GM12878 (cell line): ENCODE results near the gene PAX5. TPM values are rescaled to one million over a fixed set of nuclear protein-coding genes. Genes with fewer than 3 reads are reported as not detected.
A peak's percentile ranks its signal among the peaks of the same experiment; 100 is the strongest.

Experiments used
- ATAC-seq: fragments of 200-7000 bp; cut with Tn5 transposase; 3 replicates; pipeline ENCODE4 v1.9.1; 2020; ENCODE audit warnings: mild to moderate bottlenecking, moderate library complexity
- BruUV-seq: library from RNA; stranded (reverse); fragments of 400-500 nt; replicated peaks from 2 replicates; lab custom pipeline; 2021; lab: Mats Ljungman, UMichigan
- CTCF ChIA-PET: fragments of 300-600 bp; sonication (Branson Sonifier 250); formaldehyde crosslinking; extraction: SDS; loops from one replicate; lab custom pipeline; 2021; ENCODE audit warnings: inconsistent platforms; lab: Yijun Ruan, JAX
- POLR2A ChIA-PET: fragments of 350-600 bp; formaldehyde crosslinking; extraction: SDS; loops from one replicate; lab custom pipeline; 2021; ENCODE audit warnings: inconsistent platforms; lab: Charles Lee
- RAD21 ChIA-PET: fragments of 300-600 bp; sonication (Branson Sonifier 250); formaldehyde crosslinking; loops from one replicate; lab custom pipeline; 2023; ENCODE audit warnings: antibody characterized with exemption; ENCODE audit not compliant: unreplicated experiment; lab: Charles Lee
- SMC1A ChIA-PET: fragments of 300-600 bp; sonication (Branson Sonifier 250); formaldehyde crosslinking; loops from one replicate; lab custom pipeline; 2023; ENCODE audit not compliant: unreplicated experiment, uncharacterized antibody; lab: Charles Lee
- DNase-seq: peaks from one replicate; pipeline ENCODE4 v3.0.0-alpha.2; 2011; ENCODE audit warnings: low read depth, low spot score
- FAIRE-seq: peaks from 3 replicates; lab custom pipeline; 2011; peaks lifted over from hg19 to GRCh38; lab: Jason Lieb, UNC
- H2AFZ ChIP-seq: 2 replicates; pipeline ENCODE4 v1.6.0; 2011; ENCODE audit warnings: low read depth, low read length, control low read depth; ENCODE audit not compliant: control insufficient read depth
- H3K27ac ChIP-seq: 2 replicates; pipeline ENCODE4 v1.5.1; 2011; ENCODE audit warnings: control low read depth; ENCODE audit not compliant: control insufficient read depth, insufficient read depth
- H3K27me3 ChIP-seq, 2 experiments: replicated peaks in 1 of 2; 2 replicates each; pipeline versions ENCODE4 v1.6.0 to v1.6.1; 2011; ENCODE audit warnings: low read length in 1 of 2; ENCODE audit not compliant: control insufficient read depth in 2 of 2, insufficient read depth in 2 of 2
- H3K36me3 ChIP-seq, 2 experiments: 2 replicates each; pipeline ENCODE4 v1.5.1; 2011; ENCODE audit warnings: low read length in 1 of 2; ENCODE audit not compliant: control insufficient read depth in 2 of 2, insufficient read depth in 2 of 2
- H3K4me1 ChIP-seq: 2 replicates; pipeline ENCODE4 v1.6.1; 2011; ENCODE audit warnings: mild to moderate bottlenecking, low read length, moderate library complexity, mixed read lengths; ENCODE audit not compliant: control insufficient read depth, insufficient read depth
- H3K4me2 ChIP-seq: 2 replicates; pipeline ENCODE4 v1.6.0; 2011; ENCODE audit warnings: control low read depth; ENCODE audit not compliant: control insufficient read depth, insufficient read depth
- H3K4me3 ChIP-seq: fragments of 200-600 bp; sonication (generic); 2 replicates; pipeline ENCODE4 v1.5.1; 2016
- H3K79me2 ChIP-seq: 2 replicates; pipeline ENCODE4 v1.6.0; 2011; ENCODE audit warnings: low read length; ENCODE audit not compliant: control insufficient read depth, insufficient read depth
- H3K9ac ChIP-seq: 2 replicates; pipeline ENCODE4 v1.8.0; 2011; ENCODE audit warnings: low read length, control low read depth, mixed read lengths; ENCODE audit not compliant: control insufficient read depth, insufficient read depth
- H3K9me3 ChIP-seq: replicated peaks from 3 replicates; pipeline ENCODE4 v1.5.1; 2011; ENCODE audit warnings: mild to moderate bottlenecking, low read length; ENCODE audit not compliant: control insufficient read depth, insufficient read depth
- H4K20me1 ChIP-seq: 2 replicates; pipeline ENCODE4 v1.6.0; 2011; ENCODE audit not compliant: control insufficient read depth, insufficient read depth
- EGR1 ChIP-seq, 2 experiments: IDR thresholded peaks; 1 replicate in 1 of 2; 2 replicates in 1 of 2; pipeline ENCODE4 v1.6.1; 2011 to 2012; ENCODE audit warnings: low read depth in 2 of 2, low read length in 2 of 2, borderline replicate concordance in 1 of 2, mild to moderate bottlenecking in 1 of 2, moderate library complexity in 1 of 2
- JUND ChIP-seq: IDR thresholded peaks from 2 replicates; pipeline ENCODE4 v1.6.1; 2012; ENCODE audit warnings: low read depth, mild to moderate bottlenecking, low read length, improper control_type of control experiment, moderate library complexity
- POLR2A ChIP-seq: IDR thresholded peaks from 2 replicates; pipeline ENCODE4 v1.6.1; 2011; ENCODE audit warnings: low read depth, mild to moderate bottlenecking, low read length
- SREBF1 ChIP-seq: IDR thresholded peaks from 2 replicates; pipeline ENCODE4 v1.6.1; 2012; ENCODE audit warnings: mild to moderate bottlenecking, low read length
- ZNF274 ChIP-seq: IDR thresholded peaks from one replicate; pipeline ENCODE4 v1.8.0; 2011; ENCODE audit not compliant: insufficient read length, insufficient read depth
- WGBS: methylation state at CpG from one replicate; pipeline ENCODE4 v1.1.6; 2016; ENCODE audit warnings: low lambda C conversion rate; ENCODE audit not compliant: insufficient replicate concordance, insufficient coverage; ENCODE audit errors: missing lambda C conversion rate; 5-methylcytosine and 5-hydroxymethylcytosine counted together
- in situ Hi-C: fragments of 300-500 bp; cut with MboI; formaldehyde crosslinking; loops from 9 replicates; pipeline ENCODE4 v1.14.3; 2018; ENCODE audit warnings: mixed read lengths
- intact Hi-C: fragments of 100-400 bp; cut with micrococcal nuclease; formaldehyde crosslinking; loops from one replicate; pipeline ENCODE4 v1.14.2; 2022; ENCODE audit not compliant: unreplicated experiment
- polyA plus RNA-seq, 11 experiments: library from polyadenylated mRNA; depleted of rRNA in 4 of 11; unstranded in 6 of 11; stranded (reverse) in 5 of 11; fragments of >200 nt; fragmentation: Nextera tagmentation in 4 of 11; fragmentation: Illumina TruSeq in 1 of 11; extraction: Ambion mirVana in 4 of 11; extraction: Trizol in 1 of 11; gene quantifications; 1 replicate in 1 of 11; 2 replicates in 10 of 11; pipeline versions ENCODE4 v1.2.1 to v1.2.3, GENCODE V29; 2011 to 2016; ENCODE audit warnings: inconsistent platforms in 2 of 11, missing spikeins in 2 of 11, low read depth in 1 of 11
- total RNA-seq, 4 experiments: library from RNA; depleted of rRNA in 3 of 4; stranded (reverse); fragments of >200 nt in 3 of 4; fragmentation: Illumina TruSeq in 1 of 4; extraction: Trizol in 1 of 4; gene quantifications; 2 replicates each; pipeline versions ENCODE4 v1.2.1 to v1.2.3, GENCODE V29; 2013 to 2021

The PAX5 gene
- total and polyA plus RNA-seq, 10 of the 15 experiments (the other 5 are each of a cell fraction or from before 2014, with no cell fraction given), result 2.2 to 123 (median 31.9) TPM

DNA sequence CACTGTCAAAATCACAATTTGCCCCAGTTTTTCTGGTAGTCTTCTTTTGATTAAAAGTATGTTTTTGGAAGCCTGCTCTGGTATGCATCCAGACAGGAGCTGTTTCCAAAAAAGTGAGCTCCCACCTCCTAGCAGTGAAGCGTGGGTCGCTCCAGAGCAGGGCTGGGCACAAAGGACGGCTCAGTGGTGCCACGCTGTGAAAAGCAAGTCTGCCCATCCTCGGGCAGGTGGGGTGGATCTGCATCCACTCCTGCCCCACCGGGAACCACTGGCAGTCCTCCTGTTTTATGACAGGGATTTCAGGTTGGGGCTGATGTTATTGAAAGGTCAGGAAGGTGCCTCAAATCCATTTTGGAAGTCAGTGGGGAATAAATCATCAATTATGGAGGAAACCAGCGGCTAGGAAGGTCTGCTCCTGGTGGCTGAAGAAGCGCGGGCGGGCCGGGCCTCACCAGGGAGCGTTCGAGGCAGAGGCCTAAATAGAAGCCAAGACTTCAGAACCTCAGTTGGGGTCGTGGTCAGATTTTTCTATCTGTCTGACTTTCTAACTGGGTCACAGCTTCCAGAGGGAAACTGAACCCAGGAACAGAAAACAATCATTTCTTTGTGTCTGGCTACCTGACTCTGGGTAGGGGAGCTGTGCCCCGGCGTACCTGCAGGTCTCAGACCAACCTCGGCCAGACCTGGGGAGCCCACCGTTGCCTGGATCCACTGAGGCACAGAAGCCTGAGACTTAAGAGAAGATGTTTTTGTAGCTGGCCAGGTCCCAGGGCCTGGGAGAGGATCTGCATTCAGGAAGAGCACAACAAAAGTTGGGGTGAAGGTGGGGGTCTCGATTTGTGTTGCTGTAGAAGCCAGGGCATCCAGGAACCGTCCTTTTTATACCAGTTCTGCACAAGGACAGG lies 168.1 kb downstream of the PAX5 start:
- peaks cover 23 to 52% of the 10 kb centered on the region in 2 experiments for H3K36me3 ChIP-seq
- no peaks in the 10 kb centered on the region; the same call in none of the 2 replicates for H3K79me2 ChIP-seq
- in situ Hi-C loops (no loop called here), intact Hi-C loops (no loop called here)
- TF ChIP-seq EGR1 (IDR thresholded peaks at IDR 0.05; ENCODE audit: borderline replicate concordance in 1 of 2, low read depth in 2 of 2, low read length in 2 of 2), result no peak
- H2AFZ ChIP-seq, result no peak overlapping the region
- no peaks in the 10 kb centered on the region for H4K20me1 ChIP-seq
- SMC1A ChIA-PET, result interaction anchor here (1.2 kb wide), 1 partner anchor 458 kb away, joined by 4 read pairs; no protein-coding TSS in a partner anchor
- no peaks in the 10 kb centered on the region for H3K27me3 ChIP-seq
- no peak overlapping the region for H3K4me3 ChIP-seq
- BruUV-seq, result no TSS peak
- no peak overlapping the region for H3K27ac ChIP-seq
- WGBS, result 91% methylated on average over 20 of the region's 20 CpGs
- no peak overlapping the region for H3K9ac ChIP-seq
- no peak for FAIRE-seq
- DNase-seq, result no peak
- no peak for ATAC-seq
- no peaks in the 10 kb centered on the region for H3K4me1 ChIP-seq
- POLR2A ChIA-PET, result no interaction called here
- no peak overlapping the region for H3K4me2 ChIP-seq
- RAD21 ChIA-PET, result no interaction called here
- CTCF ChIA-PET, result interaction anchor here (0.6 kb wide), 2 partner anchors 243 to 1755 kb away, joined by 3 to 4 read pairs; no protein-coding TSS in a partner anchor
- H3K9me3 ChIP-seq, result no peaks in the 10 kb centered on the region

DNA sequence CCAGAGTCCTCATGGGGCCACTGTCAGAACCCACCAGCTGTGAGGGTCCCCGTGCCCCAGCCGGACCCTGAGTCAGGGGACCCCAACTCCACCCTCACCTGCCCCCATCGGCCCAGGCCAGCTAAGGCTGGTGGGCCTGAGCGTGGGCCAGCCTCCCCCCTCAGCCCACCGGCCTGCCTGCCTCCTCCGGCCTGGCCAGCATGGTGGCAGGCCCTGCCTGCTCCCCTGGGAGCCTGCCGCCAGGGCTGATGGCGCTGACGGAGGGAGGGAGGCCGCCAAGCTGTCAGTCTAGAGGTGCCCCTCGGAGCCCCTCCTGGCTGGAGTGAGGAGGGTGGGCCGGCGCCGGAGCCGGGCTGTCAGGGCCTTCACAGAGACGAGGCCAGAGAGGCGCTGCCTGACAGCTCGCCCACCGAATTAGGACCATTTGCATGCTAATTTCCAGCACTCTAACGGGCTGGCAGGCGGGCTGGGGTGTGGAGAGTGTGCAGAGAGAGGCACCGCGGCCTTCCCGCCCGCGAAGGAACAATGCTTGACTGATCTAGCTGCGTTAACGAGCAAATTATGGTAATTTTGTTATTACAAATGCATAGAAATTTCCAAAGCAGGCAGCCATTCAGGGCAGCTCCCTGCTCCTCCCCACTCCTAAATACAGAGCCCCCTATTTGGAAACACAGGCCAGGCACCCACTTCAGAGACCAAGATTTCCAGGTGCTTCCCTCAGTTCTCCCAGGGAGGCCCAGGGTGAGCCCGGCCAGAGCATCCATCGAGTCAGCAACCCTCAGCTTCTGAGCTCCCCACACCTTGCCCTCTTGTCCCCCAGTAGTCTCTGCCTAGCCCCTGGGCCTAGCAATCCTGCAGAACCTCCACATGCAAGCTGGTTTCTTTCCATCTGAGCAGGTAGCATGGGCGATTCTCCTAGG lies 169.3 kb downstream of the PAX5 start:
- in situ Hi-C loops, result no loop called here
- H3K27me3 ChIP-seq, result no peaks in the 10 kb centered on the region
- CTCF ChIA-PET, result no interaction called here
- no peak overlapping the region for H2AFZ ChIP-seq
- FAIRE-seq (no peak), DNase-seq (no peak)
- no peaks in the 10 kb centered on the region for H3K9me3 ChIP-seq
- H3K36me3 ChIP-seq, result peaks cover 20 to 52% of the 10 kb centered on the region in 2 experiments
- WGBS, result 51% methylated on average over 31 of the region's 31 CpGs
- 0 out of 2 replicates have a peak, but pooled peaks have one; percentile 16 for TF ChIP-seq POLR2A
- TF ChIP-seq JUND, result no peak
- TF ChIP-seq ZNF274, result no peak
- TF ChIP-seq SREBF1, result no peak
- TF ChIP-seq EGR1 (IDR thresholded peaks at IDR 0.05; ENCODE audit: borderline replicate concordance in 1 of 2, low read depth in 2 of 2, low read length in 2 of 2), result no peak
- TF ChIP-seq, all 136 proteins: peak for 1
- no peak overlapping the region for H3K9ac ChIP-seq
- POLR2A ChIA-PET, result no interaction called here
- H3K4me1 ChIP-seq, result no peaks in the 10 kb centered on the region
- H3K4me3 ChIP-seq, result no peak overlapping the region
- intact Hi-C loops, result no loop called here
- no peak overlapping the region for H3K27ac ChIP-seq
- SMC1A ChIA-PET, result interaction anchor here (1.0 kb wide), 1 partner anchor 73 kb away, joined by 4 read pairs; no protein-coding TSS in a partner anchor
- no peaks in the 10 kb centered on the region; the same call in none of the 2 replicates for H3K79me2 ChIP-seq
- RAD21 ChIA-PET, result no interaction called here
- ATAC-seq, result no peak; the same call in 2 of the 3 replicates
- H3K4me2 ChIP-seq, result no peak overlapping the region
- no peaks in the 10 kb centered on the region for H4K20me1 ChIP-seq
- no TSS peak for BruUV-seq
